ENCODE results near the gene DPYSL4. TPM values are rescaled to one million over a fixed set of nuclear protein-coding genes. Genes with fewer than 3 reads are reported as not detected.

The DPYSL4 gene
- total RNA-seq, 6 experiments from 2014 or later: 0.24 to 0.31 (median 0.25) TPM; not detected in 3

DNA sequence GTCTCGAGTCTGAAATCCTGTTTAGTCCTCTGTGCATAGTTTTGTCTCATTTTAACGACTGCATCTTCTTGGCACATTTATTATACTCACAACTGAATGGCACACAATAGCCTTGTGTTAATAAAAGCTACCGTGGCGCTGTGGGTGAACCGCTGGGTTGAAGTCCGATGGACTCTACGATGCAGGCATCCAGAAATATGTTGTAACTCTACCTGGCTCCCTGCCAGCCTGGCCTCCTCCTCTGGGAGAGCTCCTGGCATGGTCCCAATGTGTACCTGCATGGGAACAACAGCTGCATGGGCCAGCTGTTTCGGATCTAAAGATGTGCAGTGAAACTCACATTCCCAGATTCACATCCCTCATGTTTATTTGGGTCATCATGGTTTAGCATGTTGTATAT lies 3.7 kb upstream of the DPYSL4 start:
- Histone ChIP-seq H3K9me3 (no peaks in the 10 kb centered on the region), H3K4me1 (peaks cover 0 to 24% (median 0%) of the 10 kb centered on the region in 4 donors), H3K36me3 (no peaks in the 10 kb centered on the region), H3K4me3 (no peak overlapping the region), H3K27ac (no peak overlapping the region), H3K27me3 (peaks cover 0 to 27% of the 10 kb centered on the region in 2 donors)
- DNase-seq (peak; percentile 87 to 96 (median 88)), ATAC-seq (peak; percentile 78 to 91 (median 85))
- intact Hi-C loops (cut with DNase I): no loop called here
- TF ChIP-seq, protein P1, sequence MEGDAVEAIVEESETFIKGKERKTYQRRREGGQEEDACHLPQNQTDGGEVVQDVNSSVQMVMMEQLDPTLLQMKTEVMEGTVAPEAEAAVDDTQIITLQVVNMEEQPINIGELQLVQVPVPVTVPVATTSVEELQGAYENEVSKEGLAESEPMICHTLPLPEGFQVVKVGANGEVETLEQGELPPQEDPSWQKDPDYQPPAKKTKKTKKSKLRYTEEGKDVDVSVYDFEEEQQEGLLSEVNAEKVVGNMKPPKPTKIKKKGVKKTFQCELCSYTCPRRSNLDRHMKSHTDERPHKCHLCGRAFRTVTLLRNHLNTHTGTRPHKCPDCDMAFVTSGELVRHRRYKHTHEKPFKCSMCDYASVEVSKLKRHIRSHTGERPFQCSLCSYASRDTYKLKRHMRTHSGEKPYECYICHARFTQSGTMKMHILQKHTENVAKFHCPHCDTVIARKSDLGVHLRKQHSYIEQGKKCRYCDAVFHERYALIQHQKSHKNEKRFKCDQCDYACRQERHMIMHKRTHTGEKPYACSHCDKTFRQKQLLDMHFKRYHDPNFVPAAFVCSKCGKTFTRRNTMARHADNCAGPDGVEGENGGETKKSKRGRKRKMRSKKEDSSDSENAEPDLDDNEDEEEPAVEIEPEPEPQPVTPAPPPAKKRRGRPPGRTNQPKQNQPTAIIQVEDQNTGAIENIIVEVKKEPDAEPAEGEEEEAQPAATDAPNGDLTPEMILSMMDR (IDR thresholded peaks at IDR 0.05): no peak
- TF ChIP-seq POLR2A (IDR thresholded peaks at IDR 0.05): no peak
- WGBS (ENCODE audit: insufficient coverage, low coverage, low lambda C conversion rate, missing lambda C conversion rate): 28% methylated on average over 4 of the region's 8 CpGs

DNA sequence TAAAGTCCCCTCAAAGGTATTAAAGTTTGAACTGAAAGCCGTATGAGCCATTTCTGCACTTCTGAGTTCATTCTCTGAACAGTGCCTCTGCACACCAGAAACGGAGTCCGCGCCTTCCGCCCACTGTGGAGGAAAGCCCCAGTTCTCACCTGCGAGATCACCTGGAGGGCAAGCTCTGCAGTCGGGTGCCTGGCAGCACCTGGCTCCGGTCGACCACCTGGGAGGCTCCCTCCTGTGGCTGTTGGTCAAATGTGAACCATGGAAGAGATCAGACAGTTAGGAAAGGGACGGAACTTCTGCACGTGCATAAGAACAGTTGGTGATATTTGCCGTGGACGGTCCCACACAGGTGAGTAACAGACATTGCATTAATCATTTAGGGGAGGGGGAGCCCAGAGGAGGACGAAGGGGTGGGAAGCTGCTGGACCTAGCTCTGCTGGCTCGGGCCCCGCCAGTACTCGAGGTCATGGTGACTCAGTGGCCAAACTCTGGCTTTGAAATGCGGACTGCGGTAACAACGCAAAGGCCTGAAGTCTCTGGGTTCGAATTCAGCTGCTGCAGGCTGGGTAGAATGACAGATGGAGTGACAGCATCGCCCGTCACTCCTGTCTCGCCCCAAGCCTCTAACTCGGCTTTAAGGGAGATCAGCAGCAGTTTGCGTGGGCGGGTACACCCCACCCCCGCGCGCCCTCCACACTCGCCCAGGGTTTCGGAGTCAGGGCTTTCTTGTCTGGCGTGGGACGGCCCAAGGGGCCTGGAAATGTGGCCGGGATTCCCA lies 1.7 kb upstream of the DPYSL4 start:
- DNase-seq: peak in 2 of 3 donors; percentile 17 to 53
- 48% methylated on average over 16 of the region's 35 CpGs for WGBS (ENCODE audit: insufficient coverage, low coverage, low lambda C conversion rate, missing lambda C conversion rate)

GRCh38 chr10:132185601-132186487 lies 904 bp upstream of the DPYSL4 start:
- no peak overlapping the region for H3K4me3 ChIP-seq
- TF ChIP-seq POLR2A (IDR thresholded peaks at IDR 0.05): no peak
- TF ChIP-seq, protein P1 (IDR thresholded peaks at IDR 0.05): no peak
- 3% methylated on average over 11 of the region's 99 CpGs for WGBS (ENCODE audit: insufficient coverage, low coverage, low lambda C conversion rate, missing lambda C conversion rate)
- no peak overlapping the region for H3K27ac ChIP-seq
- H3K27me3 ChIP-seq: peaks cover 0 to 32% of the 10 kb centered on the region in 2 donors
- peaks cover 0 to 24% (median 0%) of the 10 kb centered on the region in 4 donors for H3K4me1 ChIP-seq
- H3K36me3 ChIP-seq: no peaks in the 10 kb centered on the region
- H3K9me3 ChIP-seq: no peaks in the 10 kb centered on the region
- DNase-seq: no peak
- peak; percentile 26 to 71 (median 36) for ATAC-seq
- intact Hi-C loops (cut with DNase I): no loop called here

More for the DNA sequence above, 1.7 kb upstream of the DPYSL4 start:
- Histone ChIP-seq H3K4me3 (no peak overlapping the region), H3K36me3 (no peaks in the 10 kb centered on the region), H3K27ac (no peak overlapping the region), H3K4me1 (peaks cover 0 to 24% (median 0%) of the 10 kb centered on the region in 4 donors), H3K27me3 (peaks cover 0 to 32% of the 10 kb centered on the region in 2 donors), H3K9me3 (no peaks in the 10 kb centered on the region)
- intact Hi-C loops (cut with DNase I): no loop called here
- ATAC-seq: no peak
- no peak for TF ChIP-seq POLR2A (IDR thresholded peaks at IDR 0.05)
- TF ChIP-seq, protein P1 (IDR thresholded peaks at IDR 0.05): no peak

DNA sequence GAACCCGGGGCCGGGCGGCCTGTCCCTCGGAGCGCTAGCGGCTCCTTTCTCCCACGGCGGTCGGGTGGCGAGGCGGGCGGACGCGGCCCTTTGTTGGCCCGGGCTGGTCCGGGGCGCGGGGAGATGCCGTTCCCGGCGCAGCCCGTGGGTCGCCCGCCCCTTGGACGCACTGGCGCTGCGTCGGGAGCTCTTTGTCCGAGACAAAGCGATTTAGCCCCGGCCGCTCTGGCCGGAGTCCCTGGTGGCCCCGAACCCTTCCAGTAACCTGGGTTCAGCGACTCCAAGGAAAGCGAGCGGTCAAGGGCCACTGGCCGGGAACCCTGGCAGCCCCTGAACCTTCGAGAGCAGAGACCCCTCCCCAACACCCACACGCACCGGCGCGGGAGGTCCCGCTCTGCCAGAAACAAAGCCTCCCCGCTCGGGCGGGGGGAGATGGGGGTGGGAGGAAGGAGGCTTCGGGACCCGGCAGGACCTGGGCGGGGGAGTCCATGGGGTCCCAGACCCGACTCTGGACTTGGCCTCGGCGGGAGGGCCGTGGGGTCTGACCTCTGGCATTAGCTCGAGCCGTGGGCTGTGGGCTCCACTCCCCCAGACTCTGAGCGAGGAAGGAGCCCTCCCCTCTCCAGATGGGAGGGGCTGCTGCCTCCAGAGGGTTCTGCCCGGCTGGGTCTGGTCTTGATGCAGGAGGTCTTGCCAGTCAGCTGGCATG lies 836 bp downstream of the DPYSL4 start:
- no peak for ATAC-seq
- DNase-seq: no peak
- Histone ChIP-seq H3K27ac (no peak overlapping the region), H3K4me3 (peak overlapping the region in 1 of 3 donors; percentile 13), H3K4me1 (peaks cover 0 to 21% (median 0%) of the 10 kb centered on the region in 4 donors), H3K27me3 (peaks cover 0 to 32% of the 10 kb centered on the region in 2 donors), H3K36me3 (no peaks in the 10 kb centered on the region), H3K9me3 (no peaks in the 10 kb centered on the region)
- intact Hi-C loops (cut with DNase I): no loop called here
- no peak for TF ChIP-seq POLR2A (IDR thresholded peaks at IDR 0.05)
- TF ChIP-seq, protein P1 (IDR thresholded peaks at IDR 0.05): no peak
- WGBS (ENCODE audit: insufficient coverage, low coverage, low lambda C conversion rate, missing lambda C conversion rate): 20% methylated on average over 1 of the region's 58 CpGs

Data from right lobe of liver (tissue), 6 donors.